Tibial nerve (tissue), 4 donors: ENCODE results near the gene KIF21B. TPM values are rescaled to one million over a fixed set of nuclear protein-coding genes. Genes with fewer than 3 reads are reported as not detected.
A peak's percentile ranks its signal among the peaks of the same experiment; 100 is the strongest.

Experiments used
- DNase-seq, 2 donors: peaks; one replicate each; pipeline ENCODE4 v3.0.0-alpha.2; 2019; ENCODE audit warnings: low spot score in 2 of 2
- H3K27ac ChIP-seq, 4 donors: fragments of 200-600 bp; sonication (generic) in 3 of 4; one replicate each; pipeline ENCODE4 v1.5.1; 2017 to 2019; ENCODE audit warnings: mild to moderate bottlenecking in 1 of 4
- H3K27me3 ChIP-seq, 2 donors: fragments of 200-600 bp; sonication (generic) in 1 of 2; one replicate each; pipeline versions ENCODE4 v1.5.1 to v1.6.0; 2017 to 2019
- H3K36me3 ChIP-seq, 3 donors: fragments of 200-600 bp; sonication (generic); one replicate each; pipeline ENCODE4 v1.5.1; 2018 to 2019
- H3K4me1 ChIP-seq, 4 donors: fragments of 200-600 bp; sonication (generic) in 3 of 4; one replicate each; pipeline ENCODE4 v1.5.1; 2017 to 2019
- H3K4me3 ChIP-seq, 4 donors: fragments of 200-600 bp; sonication (generic) in 3 of 4; one replicate each; pipeline ENCODE4 v1.5.1; 2017 to 2019; ENCODE audit warnings: mild to moderate bottlenecking in 1 of 4, moderate library complexity in 1 of 4
- H3K9me3 ChIP-seq, 4 donors: fragments of 200-600 bp; sonication (generic) in 3 of 4; one replicate each; pipeline ENCODE4 v1.5.1; 2017 to 2019
- EP300 ChIP-seq, 2 donors: sonication (generic); formaldehyde crosslinking; IDR thresholded peaks; one replicate each; pipeline ENCODE4 v1.6.1; 2017; ENCODE audit warnings: antibody characterized with exemption in 2 of 2, mild to moderate bottlenecking in 1 of 2
- POLR2A ChIP-seq, 2 donors: fragments of 450-650 bp; IDR thresholded peaks; one replicate each; pipeline ENCODE4 v1.6.1; 2017; ENCODE audit warnings: antibody characterized with exemption in 2 of 2, mild to moderate bottlenecking in 2 of 2, moderate library complexity in 2 of 2
- whole genome bisulfite sequencing, 2 donors: methylation state at CpG; one replicate each; pipeline ENCODE4 v1.1.5; 2018; 5-methylcytosine and 5-hydroxymethylcytosine counted together
- total RNA-seq, 4 donors: library from RNA; depleted of rRNA; stranded (reverse); fragments of >200 nt; gene quantifications; one replicate each; pipeline ENCODE4 v1.1.0, GENCODE V29; 2016
- TF ChIP-seq, protein P1 (sequence below), 5 experiments: fragments of 200-600 bp in 3 of 5; fragments of 450-650 bp in 2 of 5; sonication (generic) in 3 of 5; IDR thresholded peaks; one replicate each; pipeline ENCODE4 v1.5.1; 2016 to 2019; ENCODE audit warnings: antibody characterized with exemption in 5 of 5, mild to moderate bottlenecking in 3 of 5, moderate library complexity in 2 of 5

Gene KIF21B, protein sequence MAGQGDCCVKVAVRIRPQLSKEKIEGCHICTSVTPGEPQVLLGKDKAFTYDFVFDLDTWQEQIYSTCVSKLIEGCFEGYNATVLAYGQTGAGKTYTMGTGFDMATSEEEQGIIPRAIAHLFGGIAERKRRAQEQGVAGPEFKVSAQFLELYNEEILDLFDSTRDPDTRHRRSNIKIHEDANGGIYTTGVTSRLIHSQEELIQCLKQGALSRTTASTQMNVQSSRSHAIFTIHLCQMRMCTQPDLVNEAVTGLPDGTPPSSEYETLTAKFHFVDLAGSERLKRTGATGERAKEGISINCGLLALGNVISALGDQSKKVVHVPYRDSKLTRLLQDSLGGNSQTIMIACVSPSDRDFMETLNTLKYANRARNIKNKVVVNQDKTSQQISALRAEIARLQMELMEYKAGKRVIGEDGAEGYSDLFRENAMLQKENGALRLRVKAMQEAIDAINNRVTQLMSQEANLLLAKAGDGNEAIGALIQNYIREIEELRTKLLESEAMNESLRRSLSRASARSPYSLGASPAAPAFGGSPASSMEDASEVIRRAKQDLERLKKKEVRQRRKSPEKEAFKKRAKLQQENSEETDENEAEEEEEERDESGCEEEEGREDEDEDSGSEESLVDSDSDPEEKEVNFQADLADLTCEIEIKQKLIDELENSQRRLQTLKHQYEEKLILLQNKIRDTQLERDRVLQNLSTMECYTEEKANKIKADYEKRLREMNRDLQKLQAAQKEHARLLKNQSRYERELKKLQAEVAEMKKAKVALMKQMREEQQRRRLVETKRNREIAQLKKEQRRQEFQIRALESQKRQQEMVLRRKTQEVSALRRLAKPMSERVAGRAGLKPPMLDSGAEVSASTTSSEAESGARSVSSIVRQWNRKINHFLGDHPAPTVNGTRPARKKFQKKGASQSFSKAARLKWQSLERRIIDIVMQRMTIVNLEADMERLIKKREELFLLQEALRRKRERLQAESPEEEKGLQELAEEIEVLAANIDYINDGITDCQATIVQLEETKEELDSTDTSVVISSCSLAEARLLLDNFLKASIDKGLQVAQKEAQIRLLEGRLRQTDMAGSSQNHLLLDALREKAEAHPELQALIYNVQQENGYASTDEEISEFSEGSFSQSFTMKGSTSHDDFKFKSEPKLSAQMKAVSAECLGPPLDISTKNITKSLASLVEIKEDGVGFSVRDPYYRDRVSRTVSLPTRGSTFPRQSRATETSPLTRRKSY (N-terminal part only)
- 1 to 10 TPM in 3 of 4 donors, under 1 TPM in 1; 0.84 to 3.3 (median 2.6) TPM for total RNA-seq

DNA sequence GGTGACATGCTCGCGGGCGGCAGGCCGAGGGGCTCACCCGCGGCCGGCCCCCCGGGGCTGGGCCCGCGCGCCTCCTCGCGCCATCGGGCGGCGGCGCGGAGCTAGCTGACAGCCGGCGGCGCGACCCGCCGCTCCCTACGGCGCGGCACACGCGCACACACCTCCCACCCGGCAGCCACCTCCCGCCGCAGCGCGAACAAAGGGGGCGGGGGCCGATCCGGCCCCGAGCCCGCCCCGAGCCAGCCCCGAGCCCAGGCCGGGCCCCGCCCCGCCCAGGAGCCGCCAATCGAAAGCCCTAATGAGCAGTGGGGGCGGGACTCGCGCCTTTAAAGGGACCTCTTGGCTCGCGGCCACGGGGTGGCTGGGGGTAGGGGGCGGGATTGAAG lies at the start of gene KIF21B:
Gene KIF21B (minus strand): TSS at position 198 of the 386 bp plus-strand sequence. CDS start 331 bp downstream, outside the sequence.
- Histone ChIP-seq H3K27ac (peak within 1 kb of the TSS in 2 of 4 donors; percentile 67 to 82), H3K4me3 (peak within 1 kb of the TSS; percentile 44 to 65 (median 60)), H3K27me3 (no peaks in the 10 kb centered on the region), H3K4me1 (peaks cover 0 to 68% (median 39%) of the 10 kb centered on the region in 4 donors), H3K9me3 (no peaks in the 10 kb centered on the region), H3K36me3 (no peaks in the 10 kb centered on the region)
- TF ChIP-seq EP300 (IDR thresholded peaks at IDR 0.05) (no peak), POLR2A (IDR thresholded peaks at IDR 0.05) (peak in 1 of 2 donors; percentile 23)
- peak; percentile 55 to 70 for DNase-seq
- 0 to 1% methylated on average over 6 to 8 of the region's 53 CpGs for WGBS, 2 donors

- Histone ChIP-seq H3K36me3 (no peaks in the 10 kb centered on the region), H3K9me3 (no peaks in the 10 kb centered on the region), H3K4me3 (no peak overlapping the region), H3K27me3 (peaks cover 0 to 6% of the 10 kb centered on the region in 2 donors), H3K4me1 (no peaks in the 10 kb centered on the region), H3K27ac (no peak overlapping the region)
- TF ChIP-seq, protein P1, sequence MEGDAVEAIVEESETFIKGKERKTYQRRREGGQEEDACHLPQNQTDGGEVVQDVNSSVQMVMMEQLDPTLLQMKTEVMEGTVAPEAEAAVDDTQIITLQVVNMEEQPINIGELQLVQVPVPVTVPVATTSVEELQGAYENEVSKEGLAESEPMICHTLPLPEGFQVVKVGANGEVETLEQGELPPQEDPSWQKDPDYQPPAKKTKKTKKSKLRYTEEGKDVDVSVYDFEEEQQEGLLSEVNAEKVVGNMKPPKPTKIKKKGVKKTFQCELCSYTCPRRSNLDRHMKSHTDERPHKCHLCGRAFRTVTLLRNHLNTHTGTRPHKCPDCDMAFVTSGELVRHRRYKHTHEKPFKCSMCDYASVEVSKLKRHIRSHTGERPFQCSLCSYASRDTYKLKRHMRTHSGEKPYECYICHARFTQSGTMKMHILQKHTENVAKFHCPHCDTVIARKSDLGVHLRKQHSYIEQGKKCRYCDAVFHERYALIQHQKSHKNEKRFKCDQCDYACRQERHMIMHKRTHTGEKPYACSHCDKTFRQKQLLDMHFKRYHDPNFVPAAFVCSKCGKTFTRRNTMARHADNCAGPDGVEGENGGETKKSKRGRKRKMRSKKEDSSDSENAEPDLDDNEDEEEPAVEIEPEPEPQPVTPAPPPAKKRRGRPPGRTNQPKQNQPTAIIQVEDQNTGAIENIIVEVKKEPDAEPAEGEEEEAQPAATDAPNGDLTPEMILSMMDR (IDR thresholded peaks at IDR 0.05): no peak
- TF ChIP-seq POLR2A (IDR thresholded peaks at IDR 0.05) (no peak), EP300 (IDR thresholded peaks at IDR 0.05) (no peak)
- WGBS, 2 donors: 65 to 77% methylated on average over 6 of the region's 6 CpGs
- DNase-seq: no peak
Measured at GRCh38 chr1:201072922-201073321, 49.4 kb upstream of the KIF21B start.

GRCh38 chr1:201072149-201072548 lies 48.6 kb upstream of the KIF21B start:
- 74 to 79% methylated on average over 5 of the region's 5 CpGs for WGBS, 2 donors

GRCh38 chr1:201069636-201070035 lies 46.1 kb upstream of the KIF21B start:
- WGBS, 2 donors: 89 to 99% methylated on average over 3 of the region's 3 CpGs
- DNase-seq: no peak
- peaks cover 0 to 6% of the 10 kb centered on the region in 2 donors for H3K27me3 ChIP-seq

More at GRCh38 chr1:201072149-201072548, 48.6 kb upstream of the KIF21B start:
- DNase-seq: no peak
- H3K9me3 ChIP-seq: no peaks in the 10 kb centered on the region
- no peaks in the 10 kb centered on the region for H3K4me1 ChIP-seq
- TF ChIP-seq, protein P1 (IDR thresholded peaks at IDR 0.05): no peak
- no peak for TF ChIP-seq POLR2A (IDR thresholded peaks at IDR 0.05)
- no peak for TF ChIP-seq EP300 (IDR thresholded peaks at IDR 0.05)
- no peak overlapping the region for H3K27ac ChIP-seq
- no peaks in the 10 kb centered on the region for H3K36me3 ChIP-seq
- peaks cover 0 to 6% of the 10 kb centered on the region in 2 donors for H3K27me3 ChIP-seq
- H3K4me3 ChIP-seq: no peak overlapping the region

More at GRCh38 chr1:201069636-201070035, 46.1 kb upstream of the KIF21B start:
- no peak overlapping the region for H3K27ac ChIP-seq
- H3K36me3 ChIP-seq: no peaks in the 10 kb centered on the region
- no peak overlapping the region for H3K4me3 ChIP-seq
- no peaks in the 10 kb centered on the region for H3K9me3 ChIP-seq
- no peaks in the 10 kb centered on the region for H3K4me1 ChIP-seq
- TF ChIP-seq, protein P1 (IDR thresholded peaks at IDR 0.05): no peak
- TF ChIP-seq POLR2A (IDR thresholded peaks at IDR 0.05) (no peak), EP300 (IDR thresholded peaks at IDR 0.05) (no peak)
